NCI-H146 (cell line): Measurements from ENCODE around the gene ATAD3B.
"Not testable (repeated sequence)": the region's sequence is repeated elsewhere in the genome, so short reads cannot be mapped to it uniquely, and the experiment has no call there.

Experiments
- DNase-seq: peaks from one replicate; lab custom pipeline; 2025; lab: John Stamatoyannopoulos, UW

Gene ATAD3B

DNA sequence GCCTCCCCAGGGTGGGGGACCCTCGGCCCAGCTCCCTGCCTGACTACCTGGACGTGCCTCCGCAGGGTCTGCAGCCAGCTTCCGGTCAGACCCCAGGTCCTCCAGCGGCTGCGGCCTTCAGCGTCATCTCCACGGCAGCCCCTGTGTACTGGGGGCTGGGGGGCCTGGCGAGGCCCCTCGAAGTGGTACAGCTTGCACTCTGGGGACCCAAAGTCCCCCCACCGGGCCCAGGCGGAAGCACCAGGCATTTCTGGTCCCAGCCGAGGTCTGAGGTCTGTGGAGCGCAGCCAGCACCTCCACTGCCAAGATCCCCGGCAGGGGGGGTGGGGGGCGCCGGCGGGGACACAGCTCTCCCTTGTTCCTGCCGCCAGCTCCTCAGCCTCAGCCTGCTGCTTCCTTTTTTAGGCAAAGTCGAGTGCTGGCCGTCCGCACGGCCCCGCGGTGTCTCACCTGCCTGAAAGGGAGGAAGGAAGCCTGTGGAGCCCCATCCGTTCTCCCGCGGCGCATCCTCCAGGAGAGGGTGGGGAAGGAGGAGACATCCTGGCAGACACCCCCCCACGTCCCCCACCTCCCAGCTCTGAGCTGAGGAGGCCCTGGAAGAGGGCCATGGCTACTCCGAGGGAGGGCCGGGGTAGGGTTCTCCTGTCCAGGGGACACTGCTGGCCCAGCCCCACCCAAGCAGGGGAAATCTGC lies 37.3 kb upstream of the ATAD3B start:
- DNase-seq = no peak

DNA sequence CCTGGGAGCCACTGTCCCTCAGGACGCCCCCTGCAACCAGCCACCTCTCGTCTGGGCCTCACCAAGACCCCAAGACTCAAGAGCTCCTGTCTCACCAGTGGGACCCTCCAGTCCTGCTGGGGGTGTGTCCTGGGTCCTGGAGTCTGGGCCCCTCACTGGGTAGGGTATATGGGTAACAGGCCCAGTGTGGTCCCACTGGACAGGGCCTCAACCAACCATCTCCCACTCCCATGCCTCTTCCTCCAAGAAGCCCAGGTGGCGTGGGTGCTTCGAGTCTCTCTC lies 36.8 kb upstream of the ATAD3B start:
- DNase-seq = no peak

DNA sequence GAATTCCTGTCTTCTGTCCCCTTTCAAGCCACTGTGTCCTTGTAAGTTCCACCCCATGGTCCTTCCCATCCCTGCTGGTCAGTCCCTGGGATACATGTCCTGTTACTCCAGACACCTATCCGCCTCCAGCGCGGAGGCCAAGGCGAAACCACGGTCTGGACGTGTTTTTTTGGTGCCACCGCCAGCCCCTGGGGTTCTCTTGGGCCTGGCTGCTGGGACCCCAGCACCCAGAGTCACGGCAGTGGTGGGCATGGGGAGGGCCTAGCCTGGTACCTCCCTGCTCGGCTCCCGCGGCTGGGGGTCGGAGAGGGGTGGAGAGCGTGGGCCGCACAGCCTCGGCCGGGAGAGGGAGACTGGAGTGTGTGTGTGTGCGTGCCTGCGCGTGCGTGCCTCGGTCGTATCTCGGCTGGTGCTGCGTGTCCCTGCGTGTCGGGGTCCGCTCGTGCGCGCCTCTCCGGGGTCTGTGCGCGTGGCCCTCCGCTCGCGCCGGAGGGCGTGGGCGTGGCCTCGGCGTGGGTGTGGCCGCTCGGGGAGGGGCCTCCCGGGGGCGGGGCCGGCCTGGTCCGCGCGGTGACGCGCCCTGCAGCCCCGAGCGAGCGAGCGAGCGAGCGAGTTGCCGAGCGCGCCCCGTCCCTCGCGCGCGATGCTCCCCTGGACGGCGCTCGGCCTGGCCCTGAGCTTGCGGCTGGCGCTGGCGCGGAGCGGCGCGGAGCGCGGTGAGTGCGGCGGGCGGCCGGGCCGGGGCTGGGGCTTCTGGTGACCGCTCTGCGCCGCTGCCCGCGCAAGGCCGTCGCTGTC lies 36.3 kb upstream of the ATAD3B start, which contains the start of gene VWA1:
Gene VWA1 (plus strand): TSS at position 585 of the 798 bp plus-strand sequence. CDS start 59 bp downstream, at position 644.
- peak; percentile 54 for DNase-seq

DNA sequence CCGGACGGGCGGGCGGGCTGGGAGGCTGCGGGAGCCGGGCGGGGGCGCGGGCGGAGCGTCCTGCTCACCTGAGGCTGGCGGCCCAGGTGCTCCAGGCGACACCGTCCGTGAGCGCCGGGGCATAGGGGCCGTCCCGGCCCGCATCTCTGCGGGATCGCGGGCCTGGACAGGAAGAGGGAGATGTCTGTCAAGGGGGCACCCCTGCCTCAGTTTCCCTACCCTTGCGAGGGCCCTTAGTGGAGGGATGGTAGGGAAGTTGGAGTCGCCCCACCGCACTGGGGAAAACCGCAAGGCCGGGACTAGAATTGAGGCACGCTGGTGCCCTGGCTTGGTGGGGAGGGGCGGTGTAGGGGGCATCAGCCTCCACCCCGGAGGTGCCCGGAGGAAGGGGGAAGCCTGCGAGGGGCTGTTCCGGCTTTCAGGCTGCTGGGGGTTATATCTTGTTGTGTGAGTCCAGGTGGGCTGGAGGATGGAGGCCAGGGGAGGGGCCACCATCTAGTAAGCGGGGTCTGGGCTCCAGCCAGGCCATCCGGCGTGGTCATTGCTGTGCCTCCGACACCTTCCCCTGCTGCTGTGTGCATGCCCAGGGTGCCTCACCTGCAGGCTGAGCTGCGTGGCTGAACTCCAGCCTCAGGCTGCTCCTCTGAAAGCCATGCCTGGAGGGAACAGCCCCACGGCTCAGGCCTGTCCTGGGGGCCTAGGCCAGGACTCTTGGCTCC lies 35.5 kb upstream of the ATAD3B start:
- peak; percentile 18 for DNase-seq

DNA sequence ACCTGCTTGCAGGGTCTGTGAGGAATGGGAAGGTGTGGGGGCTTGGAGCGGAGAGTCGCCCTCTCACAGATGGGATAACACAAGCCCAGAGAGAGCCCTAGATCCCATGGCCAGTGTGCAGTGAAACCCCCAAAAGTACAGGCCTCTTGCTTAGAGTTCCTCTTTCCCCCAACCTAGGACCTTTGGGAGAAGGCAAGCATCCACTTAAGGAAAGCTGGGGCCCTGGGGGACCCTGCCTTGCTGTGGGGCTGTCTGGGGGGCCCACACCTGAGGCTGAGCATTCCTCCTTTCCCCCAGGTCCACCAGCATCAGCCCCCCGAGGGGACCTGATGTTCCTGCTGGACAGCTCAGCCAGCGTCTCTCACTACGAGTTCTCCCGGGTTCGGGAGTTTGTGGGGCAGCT lies 34.9 kb upstream of the ATAD3B start:
- no peak for DNase-seq

DNA sequence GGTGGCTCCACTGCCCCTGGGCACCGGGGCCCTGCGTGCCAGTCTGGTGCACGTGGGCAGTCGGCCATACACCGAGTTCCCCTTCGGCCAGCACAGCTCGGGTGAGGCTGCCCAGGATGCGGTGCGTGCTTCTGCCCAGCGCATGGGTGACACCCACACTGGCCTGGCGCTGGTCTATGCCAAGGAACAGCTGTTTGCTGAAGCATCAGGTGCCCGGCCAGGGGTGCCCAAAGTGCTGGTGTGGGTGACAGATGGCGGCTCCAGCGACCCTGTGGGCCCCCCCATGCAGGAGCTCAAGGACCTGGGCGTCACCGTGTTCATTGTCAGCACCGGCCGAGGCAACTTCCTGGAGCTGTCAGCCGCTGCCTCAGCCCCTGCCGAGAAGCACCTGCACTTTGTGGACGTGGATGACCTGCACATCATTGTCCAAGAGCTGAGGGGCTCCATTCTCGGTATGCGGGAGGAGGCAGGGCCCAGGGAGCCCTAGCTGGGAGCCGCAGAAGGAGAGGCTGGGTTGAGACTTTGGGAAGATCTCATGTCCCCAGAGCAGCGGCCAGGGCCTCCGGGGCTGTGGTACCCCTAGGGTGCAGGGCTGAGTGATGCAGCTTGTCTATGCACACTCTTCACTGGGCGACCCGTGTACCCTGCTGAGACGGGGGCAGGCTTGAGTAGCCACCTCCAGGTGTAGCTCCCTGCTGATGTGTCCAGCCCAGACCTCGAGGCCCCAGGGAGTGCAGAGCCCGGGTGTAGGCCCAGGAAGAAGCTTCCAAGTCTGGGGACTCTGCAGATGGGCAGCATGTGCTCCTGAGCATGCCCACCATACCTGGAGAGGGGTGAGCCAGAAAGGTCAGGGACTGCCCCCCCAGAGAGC lies 34.3 kb upstream of the ATAD3B start:
- peak; percentile 31 for DNase-seq

DNA sequence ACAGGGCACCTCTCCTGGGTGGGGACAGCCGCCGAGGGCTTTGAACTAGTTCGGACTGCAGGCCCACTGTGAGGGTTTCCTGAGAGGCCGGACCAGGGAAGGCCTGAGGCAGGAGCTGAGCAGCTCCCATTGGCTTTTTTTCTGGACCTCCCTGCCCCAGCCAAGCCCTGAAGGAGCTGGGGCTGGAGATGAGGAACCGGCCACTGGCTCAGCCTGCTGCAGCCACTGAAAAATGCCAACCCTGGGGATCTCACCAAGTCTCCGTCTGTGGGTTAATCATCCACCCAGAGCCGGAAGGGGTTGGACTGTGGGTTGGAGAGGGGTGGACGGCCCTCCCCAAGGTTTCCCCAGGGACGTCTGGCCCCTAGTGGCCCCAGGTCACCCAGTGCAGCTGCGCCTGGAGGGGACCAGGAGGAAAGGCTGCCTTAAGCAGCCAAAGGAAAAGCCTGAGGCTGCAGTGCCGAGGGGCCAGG lies 33.6 kb upstream of the ATAD3B start:
- DNase-seq = no peak

DNA sequence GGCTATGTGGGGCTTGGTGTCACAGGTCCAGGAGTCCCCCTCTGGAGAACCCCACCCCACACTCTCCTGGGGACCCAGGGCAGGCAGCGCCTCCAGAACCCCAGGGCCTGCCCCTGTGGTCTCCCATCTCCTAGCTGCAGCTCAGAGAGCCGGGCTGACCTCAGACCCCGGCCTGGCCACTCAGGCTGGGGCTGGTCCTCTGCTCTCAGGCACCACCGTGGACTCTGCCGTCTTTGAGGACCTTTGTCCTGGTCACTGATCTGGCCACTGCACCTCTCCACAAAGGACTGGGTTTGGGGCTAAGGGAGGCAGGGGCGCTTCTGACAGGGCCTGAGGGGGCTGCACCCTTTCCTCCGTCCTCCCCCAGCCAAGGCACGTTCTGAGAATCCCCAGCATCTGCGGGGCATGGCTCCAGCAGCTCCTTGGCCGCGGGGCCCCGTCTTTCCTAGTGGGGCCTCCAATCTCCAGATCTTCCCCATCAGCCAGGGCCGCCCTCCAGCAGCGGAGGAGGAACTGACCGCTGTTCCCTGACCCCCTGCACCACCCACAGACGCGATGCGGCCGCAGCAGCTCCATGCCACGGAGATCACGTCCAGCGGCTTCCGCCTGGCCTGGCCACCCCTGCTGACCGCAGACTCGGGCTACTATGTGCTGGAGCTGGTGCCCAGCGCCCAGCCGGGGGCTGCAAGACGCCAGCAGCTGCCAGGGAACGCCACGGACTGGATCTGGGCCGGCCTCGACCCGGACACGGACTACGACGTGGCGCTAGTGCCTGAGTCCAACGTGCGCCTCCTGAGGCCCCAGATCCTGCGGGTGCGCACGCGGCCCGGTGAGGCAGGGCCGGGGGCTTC lies 32.8 kb upstream of the ATAD3B start:
- no peak for DNase-seq

DNA sequence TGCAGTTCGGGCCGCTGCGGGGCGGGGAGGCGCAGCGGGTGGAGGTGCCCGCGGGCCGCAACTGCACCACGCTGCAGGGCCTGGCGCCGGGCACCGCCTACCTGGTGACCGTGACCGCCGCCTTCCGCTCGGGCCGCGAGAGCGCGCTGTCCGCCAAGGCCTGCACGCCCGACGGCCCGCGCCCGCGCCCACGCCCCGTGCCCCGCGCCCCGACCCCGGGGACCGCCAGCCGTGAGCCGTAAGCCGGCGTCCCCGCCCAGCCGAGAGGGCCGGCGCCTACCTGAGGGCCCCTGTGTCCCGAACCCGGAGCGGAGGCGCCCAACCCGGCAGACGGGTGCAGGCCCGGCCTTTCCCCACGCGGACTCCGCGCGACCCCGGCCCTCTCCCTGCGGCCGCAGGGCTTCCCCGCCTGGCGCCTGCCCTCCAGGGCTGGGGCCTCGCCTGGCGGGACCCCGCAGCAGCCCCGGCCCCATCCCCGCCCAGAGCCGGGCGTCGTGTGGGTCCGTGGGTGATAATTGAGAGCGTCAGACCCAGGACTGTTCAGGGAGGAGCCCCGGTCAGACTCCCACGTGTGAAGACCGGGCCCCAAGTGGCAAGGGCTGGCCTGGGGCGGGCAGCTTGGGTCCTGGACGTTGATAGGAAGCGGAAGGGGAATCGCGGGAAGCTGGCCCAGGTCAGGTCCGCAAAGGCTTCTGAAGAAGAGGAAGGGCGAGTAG lies 31.9 kb upstream of the ATAD3B start:
- DNase-seq = no peak

DNA sequence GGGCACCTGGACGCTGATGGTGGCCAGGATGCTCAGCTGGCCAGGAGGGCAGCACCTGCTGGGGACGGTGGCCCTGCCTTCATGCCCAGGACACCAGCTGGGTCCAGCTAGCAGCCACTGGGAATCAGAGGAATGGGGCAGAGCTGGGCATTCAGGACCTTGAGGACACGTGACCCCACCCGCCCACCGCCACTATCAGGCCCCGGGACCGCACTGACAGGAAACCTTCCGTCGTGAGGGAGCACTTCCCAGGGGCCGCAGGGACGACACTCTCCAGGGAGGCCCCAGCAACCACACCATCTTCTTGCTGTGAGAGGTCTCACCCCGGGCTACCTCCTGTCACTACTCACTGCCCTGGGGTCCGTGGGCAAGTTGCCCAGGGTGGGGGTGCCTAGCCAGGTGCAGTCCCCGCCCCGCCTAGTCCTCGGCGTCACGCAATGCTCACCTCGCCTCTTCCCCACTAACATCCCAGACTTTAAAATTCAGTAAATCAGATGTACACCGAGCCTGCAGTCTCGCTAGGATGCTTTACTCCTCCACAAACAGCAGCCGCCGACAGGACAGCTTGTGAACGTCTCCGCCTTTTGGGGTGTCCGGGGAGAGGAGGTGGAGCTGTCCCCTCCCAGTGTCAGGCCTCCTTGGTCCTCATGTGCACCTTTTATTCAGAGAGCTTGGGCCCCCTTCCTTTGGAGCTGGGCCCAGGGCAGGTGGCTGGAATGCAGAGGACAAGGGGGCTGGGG lies 31.1 kb upstream of the ATAD3B start:
- no peak for DNase-seq

DNA sequence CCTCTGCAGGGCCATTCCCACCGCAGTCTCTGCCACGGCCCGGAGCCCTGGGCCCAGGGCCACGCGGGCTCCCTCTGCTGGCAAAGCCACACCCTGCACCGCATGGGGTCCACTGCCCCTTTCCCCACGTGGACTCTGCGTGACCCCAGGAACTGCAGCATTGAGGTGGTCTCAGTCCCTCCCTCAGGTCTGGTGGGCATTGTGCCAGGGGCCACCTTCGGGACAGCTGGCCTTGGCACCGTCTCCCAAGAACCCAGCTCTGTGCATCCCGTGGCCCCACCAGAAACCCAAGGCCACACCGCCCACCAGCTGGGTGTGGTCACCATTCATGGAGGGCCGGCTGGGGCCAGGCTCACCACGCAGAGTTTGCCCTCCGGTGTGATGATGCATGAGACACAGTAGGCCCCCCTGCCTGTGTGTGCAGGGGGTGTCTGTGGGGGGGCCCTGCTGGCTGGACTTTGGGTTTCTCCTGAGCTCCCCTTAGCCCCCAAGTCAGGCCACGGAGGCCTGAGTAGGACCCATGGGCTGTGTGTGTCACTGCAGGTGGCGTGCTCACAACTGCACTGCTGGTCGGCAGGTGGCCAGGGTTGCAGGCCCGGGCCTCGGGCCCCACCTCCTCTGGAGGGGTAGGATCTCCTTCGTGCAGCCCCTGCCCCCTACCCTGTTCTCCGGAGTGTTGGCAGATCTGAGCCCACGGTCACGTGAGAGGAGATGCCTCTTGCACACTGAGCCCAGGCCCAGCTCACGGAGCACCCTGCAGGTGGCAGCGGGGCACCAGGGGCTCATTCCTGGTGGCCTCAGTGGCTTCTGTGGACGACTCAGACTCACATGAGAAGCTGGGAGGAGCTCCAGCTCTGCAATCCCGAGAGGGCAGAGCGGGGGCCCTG lies 30.3 kb upstream of the ATAD3B start:
- DNase-seq = no peak

DNA sequence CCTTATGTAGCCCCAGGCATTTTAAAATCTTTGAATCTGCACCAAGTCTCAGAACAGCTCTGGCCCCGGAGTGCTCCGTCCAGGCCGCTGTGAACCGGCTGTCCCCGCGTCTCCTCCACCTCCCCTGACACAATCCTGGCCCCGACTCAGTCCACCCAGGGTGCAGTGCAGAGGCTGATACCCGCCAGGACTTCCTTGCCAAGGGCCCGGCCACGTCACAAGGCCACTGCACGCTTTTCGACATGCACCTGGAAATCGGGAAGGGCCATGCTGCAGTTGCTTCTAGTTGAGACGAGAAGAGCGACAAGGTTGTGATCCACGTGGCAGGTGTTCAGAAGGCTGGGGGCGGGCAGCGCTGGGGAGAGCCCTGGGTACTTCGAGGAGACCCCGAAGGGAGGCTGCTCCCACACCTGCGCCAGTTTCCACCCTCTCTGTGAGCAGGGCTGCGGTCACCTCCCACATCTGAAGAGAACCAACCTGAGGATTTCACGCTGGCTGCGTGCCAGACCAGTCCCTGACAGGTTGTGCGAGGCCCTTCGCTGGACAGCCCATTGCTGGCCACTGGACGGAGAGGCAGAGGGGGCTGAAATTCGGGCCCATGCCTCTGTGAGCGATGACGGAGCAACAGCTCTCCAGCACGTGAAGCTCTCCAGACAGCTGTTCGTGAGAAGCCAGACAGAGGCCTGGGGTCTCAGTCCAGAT lies 29.3 kb upstream of the ATAD3B start:
- no peak for DNase-seq

DNA sequence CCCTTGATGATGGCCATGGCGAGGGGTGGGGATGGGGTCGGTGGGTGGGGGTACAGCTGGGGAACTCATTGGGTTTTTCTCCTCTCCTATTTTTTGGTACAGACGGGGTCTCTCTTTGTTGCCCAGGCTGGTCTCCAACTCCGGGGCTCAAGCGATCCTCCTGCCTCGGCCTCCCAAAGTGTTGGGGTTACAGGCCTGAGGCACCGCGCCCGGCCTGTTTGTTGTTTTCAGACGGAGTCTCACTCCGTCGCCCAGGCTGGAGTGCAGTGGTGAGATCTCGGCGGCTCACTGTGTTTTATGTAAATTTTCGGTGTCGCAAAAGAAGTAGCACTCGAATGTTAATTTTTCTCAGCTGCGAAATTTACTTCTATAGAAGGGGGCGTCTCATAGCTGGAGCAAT lies 24.9 kb upstream of the ATAD3B start:
- DNase-seq = not testable (repeated sequence)

DNA sequence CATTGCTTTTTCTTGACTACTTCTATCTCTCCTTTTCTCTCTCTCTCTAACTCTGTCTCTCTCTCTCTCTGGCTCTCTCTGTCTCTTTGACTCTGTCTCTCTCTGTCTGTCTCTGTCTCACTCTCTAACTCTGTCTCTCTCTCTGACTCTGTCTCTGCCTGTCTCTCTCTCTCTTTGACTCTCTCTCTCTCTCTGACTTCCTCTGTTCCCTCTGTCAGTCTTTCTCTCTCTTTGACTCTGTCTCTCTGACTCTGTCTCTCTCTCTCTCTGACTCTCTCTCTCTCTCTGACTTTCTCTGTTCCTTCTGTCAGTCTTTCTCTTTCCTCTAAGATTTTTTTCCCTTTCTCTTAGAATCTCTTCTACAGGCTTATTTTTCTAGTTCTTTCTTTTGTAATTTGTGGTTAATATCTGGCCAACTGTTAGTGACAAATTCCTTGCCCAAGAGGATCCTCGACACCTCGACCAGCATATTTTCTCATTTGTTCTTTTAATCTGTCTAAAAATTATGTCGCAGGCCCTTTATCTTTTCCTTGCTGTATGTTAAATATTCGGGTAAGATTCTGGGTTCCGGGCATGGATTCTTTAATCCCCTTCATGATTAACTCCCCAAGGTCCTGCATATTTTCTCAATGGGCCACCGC lies 22.3 kb upstream of the ATAD3B start, which contains the start of gene ATAD3C:
Gene ATAD3C (plus strand): TSS at position 591 of the 641 bp plus-strand sequence. CDS start 995 bp downstream, outside the sequence.
- no peak for DNase-seq

DNA sequence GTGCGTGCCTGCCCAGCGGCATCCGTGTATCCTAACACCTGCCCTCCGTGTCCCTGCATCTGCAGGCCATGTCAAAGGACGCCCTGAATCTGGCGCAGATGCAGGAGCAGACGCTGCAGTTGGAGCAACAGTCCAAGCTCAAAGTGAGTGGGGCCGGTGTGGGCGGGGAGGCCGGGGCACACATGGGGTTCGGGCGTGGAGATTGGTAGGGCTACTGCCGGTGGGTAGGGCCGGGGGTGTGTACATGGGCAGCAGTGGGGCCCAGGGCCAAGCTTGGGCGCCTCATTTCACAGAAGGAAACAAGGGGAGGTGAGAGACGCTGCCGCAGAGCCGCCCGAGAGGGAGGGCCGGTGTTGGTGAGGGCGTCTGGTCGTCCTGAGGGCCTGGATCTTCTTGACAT lies 20.9 kb upstream of the ATAD3B start:
- DNase-seq = not testable (repeated sequence)

DNA sequence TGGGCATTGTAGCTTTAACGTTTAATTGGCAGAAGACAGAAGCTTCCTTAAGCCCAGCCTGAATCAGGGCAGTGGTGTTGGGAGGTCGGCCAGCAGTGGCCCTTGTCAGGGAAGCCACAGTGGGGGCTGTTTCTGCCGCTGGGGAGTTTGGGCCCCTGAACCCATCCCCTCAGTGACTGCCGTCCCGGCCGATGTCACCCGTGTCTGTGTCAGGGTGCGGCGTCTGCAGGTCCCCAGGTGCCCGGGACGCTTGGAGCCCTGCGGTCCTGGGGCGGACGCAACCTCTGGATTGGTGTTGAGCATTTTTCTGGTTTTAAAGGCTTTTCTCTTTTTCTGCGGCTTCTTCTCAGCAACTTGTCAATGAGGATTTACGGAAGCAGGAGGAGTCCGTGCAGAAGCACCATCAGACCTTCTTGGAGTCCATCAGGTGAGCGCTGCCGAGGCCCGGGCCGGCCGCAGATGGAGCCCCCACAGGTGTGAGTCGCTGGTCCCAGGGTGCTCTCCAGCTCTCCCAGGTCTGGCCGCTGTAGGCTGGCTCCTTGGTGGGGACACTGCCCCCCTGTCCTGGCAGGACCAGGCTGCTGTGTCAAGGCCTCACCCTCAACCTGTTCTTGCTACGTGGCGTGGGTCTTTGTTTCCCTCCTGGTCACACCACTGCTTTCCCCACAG lies 19.7 kb upstream of the ATAD3B start:
- DNase-seq = no peak

DNA sequence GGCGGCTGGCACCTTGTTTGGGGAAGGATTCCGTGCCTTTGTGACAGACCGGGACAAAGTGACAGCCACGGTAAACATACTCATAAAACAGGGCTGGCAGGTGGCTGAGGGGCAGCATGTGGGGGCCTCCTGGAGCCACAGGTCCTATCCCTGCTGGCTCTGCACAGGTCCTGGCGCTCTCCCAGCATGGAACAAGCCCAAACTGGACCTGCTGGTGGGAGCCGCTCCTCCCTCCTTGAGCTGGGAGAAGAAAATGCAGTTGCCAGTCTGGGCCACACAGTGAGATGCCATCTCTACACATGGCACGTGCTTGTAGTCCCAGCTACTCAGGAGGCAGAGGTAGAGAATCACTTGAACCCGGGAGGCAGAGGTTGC lies 19.2 kb upstream of the ATAD3B start:
- not testable (repeated sequence) for DNase-seq
